IMR-90 (cell line): ENCODE measurements around the gene TASP1. TPM values are rescaled to one million over a fixed set of nuclear protein-coding genes. Genes with fewer than 3 reads are reported as not detected.
"Not testable (repeated sequence)": the region's sequence is repeated elsewhere in the genome, so short reads cannot be mapped to it uniquely, and the experiment has no call there.

Source experiments
- ATAC-seq: fragments of 200-7000 bp; cut with Tn5 transposase; 2 replicates; pipeline ENCODE4 v1.9.1; 2020; ENCODE audit warnings: low read depth, mild to moderate bottlenecking, moderate library complexity
- BruUV-seq: library from RNA; stranded (reverse); fragments of 400-500 nt; replicated peaks from 2 replicates; lab custom pipeline; 2021; lab: Mats Ljungman, UMichigan
- CTCF ChIA-PET: fragments of 300-600 bp; formaldehyde crosslinking; extraction: SDS; loops from one replicate; lab custom pipeline; 2021; ENCODE audit warnings: antibody characterized with exemption; lab: Yijun Ruan, JAX
- POLR2A ChIA-PET: fragments of 300-600 bp; sonication (Branson Sonifier 250); formaldehyde crosslinking; loops from one replicate; lab custom pipeline; 2022; ENCODE audit warnings: antibody characterized with exemption; ENCODE audit not compliant: unreplicated experiment; lab: Charles Lee
- DNase-seq: peaks from one replicate; pipeline ENCODE4 v3.0.0; 2013
- H2AFZ ChIP-seq: replicated peaks from 2 replicates; pipeline ENCODE3; 2013; ENCODE audit warnings: low read length, mild to moderate bottlenecking; ENCODE audit not compliant: poor library complexity
- H2AK5ac ChIP-seq: 2 replicates; pipeline ENCODE4 v1.6.1; 2013; ENCODE audit warnings: low read depth, low read length, inconsistent platforms
- H2AK9ac ChIP-seq: replicated peaks from 2 replicates; pipeline ENCODE3; 2013; ENCODE audit warnings: mild to moderate bottlenecking, low read depth, low read length, moderate library complexity; ENCODE audit not compliant: poor library complexity
- H2BK120ac ChIP-seq: 2 replicates; pipeline ENCODE4 v1.6.1; 2013; ENCODE audit warnings: low read depth, low read length, inconsistent platforms
- H2BK15ac ChIP-seq: 3 replicates; pipeline ENCODE4 v1.6.1; 2013; ENCODE audit warnings: low read depth, low read length, inconsistent platforms
- H2BK20ac ChIP-seq: 2 replicates; pipeline ENCODE4 v1.6.1; 2013; ENCODE audit warnings: low read depth, mild to moderate bottlenecking, inconsistent platforms, low read length, moderate library complexity
- H2BK5ac ChIP-seq: 2 replicates; pipeline ENCODE4 v1.6.1; 2013; ENCODE audit warnings: mild to moderate bottlenecking, low read depth, low read length, inconsistent platforms; ENCODE audit not compliant: poor library complexity, severe bottlenecking
- H3K14ac ChIP-seq: replicated peaks from 2 replicates; pipeline ENCODE4 v1.6.1; 2013; ENCODE audit warnings: low read depth, low read length, inconsistent platforms
- H3K18ac ChIP-seq: 2 replicates; pipeline ENCODE4 v1.6.1; 2013; ENCODE audit warnings: low read depth, low read length, control low read depth
- H3K23ac ChIP-seq: 2 replicates; pipeline ENCODE4 v1.6.1; 2013; ENCODE audit warnings: low read depth, low read length, inconsistent platforms
- H3K27ac ChIP-seq: 2 replicates; pipeline ENCODE4 v1.5.1; 2013; ENCODE audit warnings: mild to moderate bottlenecking, control low read depth, low read length; ENCODE audit not compliant: insufficient read depth
- H3K27me3 ChIP-seq: 2 replicates; pipeline ENCODE4 v1.6.1; 2013; ENCODE audit warnings: low read length; ENCODE audit not compliant: control insufficient read depth, insufficient read depth
- H3K36me3 ChIP-seq: 2 replicates; pipeline ENCODE4 v1.6.1; 2013; ENCODE audit warnings: low read length, mixed read lengths; ENCODE audit not compliant: control insufficient read depth, insufficient read depth
- H3K4ac ChIP-seq: 2 replicates; pipeline ENCODE4 v1.6.1; 2013; ENCODE audit warnings: low read depth, low read length, inconsistent platforms
- H3K4me1 ChIP-seq: 2 replicates; pipeline ENCODE4 v1.6.1; 2013; ENCODE audit warnings: low read length, mixed read lengths; ENCODE audit not compliant: control insufficient read depth, insufficient read depth
- H3K4me2 ChIP-seq: 2 replicates; pipeline ENCODE4 v1.6.1; 2013; ENCODE audit warnings: low read depth, mild to moderate bottlenecking, control low read depth, low read length, moderate library complexity
- H3K4me3 ChIP-seq: 2 replicates; pipeline ENCODE4 v1.5.1; 2013; ENCODE audit warnings: low read depth, mild to moderate bottlenecking, control low read depth, low read length, moderate library complexity; ENCODE audit not compliant: insufficient read depth
- H3K56ac ChIP-seq: 2 replicates; pipeline ENCODE4 v1.6.1; 2013; ENCODE audit warnings: low read length, inconsistent platforms; ENCODE audit not compliant: insufficient read depth; ENCODE audit errors: extremely low read depth
- H3K79me1 ChIP-seq, 2 experiments: 2 replicates each; pipeline ENCODE4 v1.6.1; 2013; ENCODE audit warnings: low read length in 2 of 2, inconsistent platforms in 1 of 2, low read depth in 1 of 2
- H3K9ac ChIP-seq: 2 replicates; pipeline ENCODE4 v1.6.1; 2013; ENCODE audit warnings: low read depth, low read length, control low read depth
- H3K9me1 ChIP-seq: 2 replicates; pipeline ENCODE4 v1.6.1; 2013; ENCODE audit warnings: low read length, inconsistent platforms; ENCODE audit not compliant: insufficient read depth
- H3K9me3 ChIP-seq: 2 replicates; pipeline ENCODE4 v1.6.1; 2013; ENCODE audit warnings: low read length; ENCODE audit not compliant: control insufficient read depth, insufficient read depth
- H4K20me1 ChIP-seq: 2 replicates; pipeline ENCODE4 v1.6.1; 2013; ENCODE audit warnings: low read length, inconsistent platforms; ENCODE audit not compliant: insufficient read depth
- H4K5ac ChIP-seq: 2 replicates; pipeline ENCODE4 v1.6.1; 2013; ENCODE audit warnings: mild to moderate bottlenecking, low read depth, low read length, control low read depth
- H4K8ac ChIP-seq, 2 experiments: 2 replicates each; pipeline ENCODE4 v1.6.1; 2013; ENCODE audit warnings: low read depth in 2 of 2, low read length in 2 of 2, control low read depth in 1 of 2, inconsistent platforms in 1 of 2
- H4K91ac ChIP-seq: 2 replicates; pipeline ENCODE4 v1.6.1; 2013; ENCODE audit warnings: low read depth, low read length, inconsistent platforms; ENCODE audit not compliant: insufficient read depth
- WGBS, 2 experiments: methylation state at CpG; one replicate each; pipeline versions ENCODE4 v1.1.5 to v1.1.7; 2013; ENCODE audit warnings: missing lambda C conversion rate in 2 of 2; ENCODE audit not compliant: insufficient read length in 1 of 2; ENCODE audit errors: extremely low coverage in 2 of 2; 5-methylcytosine and 5-hydroxymethylcytosine counted together
- dilution Hi-C: fragments of 300-500 bp; cut with HindIII; formaldehyde crosslinking; loops from one replicate; pipeline ENCODE4 v1.14.3; 2018; ENCODE audit warnings: low sequenced_read_pairs; ENCODE audit not compliant: unreplicated experiment
- in situ Hi-C: fragments of 300-500 bp; cut with MboI; formaldehyde crosslinking; loops from 3 replicates; pipeline ENCODE4 v1.14.3; 2019; ENCODE audit warnings: low sequenced_read_pairs, inconsistent platforms, mixed read lengths
- intact Hi-C: fragments of 100-400 bp; cut with micrococcal nuclease; formaldehyde crosslinking; loops from 2 replicates; pipeline ENCODE4 v1.10.0; 2022
- polyA plus RNA-seq, 3 experiments: library from polyadenylated mRNA; depleted of rRNA; stranded (reverse); fragments of >200 nt; gene quantifications; 2 replicates each; pipeline ENCODE4 v1.2.3, GENCODE V29; 2012; ENCODE audit warnings: low replicate concordance in 1 of 3
- total RNA-seq: library from RNA; depleted of rRNA; stranded (reverse); fragments of >200 nt; gene quantifications from 2 replicates; pipeline ENCODE4 v1.2.3, GENCODE V29; 2012

TASP1 gene
- total and polyA plus RNA-seq, 2 of the 4 experiments (the other 2 are of a cell fraction), result 3.9 to 7.9 TPM

GRCh38 chr20:13616713-13617112, 22.0 kb downstream of the TASP1 start:
- dilution Hi-C loops, H3K18ac ChIP-seq, in situ Hi-C loops, H4K8ac ChIP-seq, H2BK15ac ChIP-seq, H3K9ac ChIP-seq, ATAC-seq, H3K79me1 ChIP-seq, BruUV-seq, H3K23ac ChIP-seq, H3K27me3 ChIP-seq, H3K14ac ChIP-seq, H2AFZ ChIP-seq, H2AK5ac ChIP-seq, POLR2A ChIA-PET, H3K27ac ChIP-seq, DNase-seq, H3K4me2 ChIP-seq, CTCF ChIA-PET, H3K9me3 ChIP-seq, H4K20me1 ChIP-seq, H2BK120ac ChIP-seq, H2BK20ac ChIP-seq, intact Hi-C loops, H3K56ac ChIP-seq, H3K4me1 ChIP-seq, H3K36me3 ChIP-seq, H4K91ac ChIP-seq, H3K9me1 ChIP-seq, H2BK5ac ChIP-seq, H2AK9ac ChIP-seq, H4K5ac ChIP-seq, H3K4me3 ChIP-seq, H3K4ac ChIP-seq: not testable (repeated sequence)
- WGBS, 2 experiments, result no CpG with 5 or more reads among the region's 2 CpGs
